ENCODE data around the gene PHETA1.
A peak's percentile ranks its signal among the peaks of the same experiment; 100 is the strongest.
"Not testable (repeated sequence)": the region's sequence is repeated elsewhere in the genome, so short reads cannot be mapped to it uniquely, and the experiment has no call there.

PHETA1 gene

GRCh38 chr12:111349748-111350520 lies 19.0 kb downstream of the PHETA1 start:
- DNase-seq (ENCODE audit: low read depth): no peak

- DNase-seq (ENCODE audit: low read depth): no peak
Measured at GRCh38 chr12:111349101-111349747, 19.7 kb downstream of the PHETA1 start.

- DNase-seq (ENCODE audit: low read depth): no peak
Measured at GRCh38 chr12:111347891-111348644, 20.8 kb downstream of the PHETA1 start.

GRCh38 chr12:111344254-111344875 lies 24.5 kb downstream of the PHETA1 start:
- no peak for DNase-seq (ENCODE audit: low read depth)

GRCh38 chr12:111343181-111343580 lies 25.7 kb downstream of the PHETA1 start:
- no peak for DNase-seq (ENCODE audit: low read depth)

- DNase-seq (ENCODE audit: low read depth): no peak
Measured at GRCh38 chr12:111342376-111342775, 26.5 kb downstream of the PHETA1 start.

GRCh38 chr12:111341426-111342065 lies 27.3 kb downstream of the PHETA1 start:
- DNase-seq (ENCODE audit: low read depth): no peak

GRCh38 chr12:111340680-111341079 lies 28.2 kb downstream of the PHETA1 start:
- DNase-seq (ENCODE audit: low read depth): not testable (repeated sequence)

GRCh38 chr12:111340231-111340630 lies 28.7 kb downstream of the PHETA1 start:
- no peak for DNase-seq (ENCODE audit: low read depth)

- DNase-seq (ENCODE audit: low read depth): no peak
Measured at GRCh38 chr12:111339321-111339938, 29.5 kb downstream of the PHETA1 start.

- no peak for DNase-seq (ENCODE audit: low read depth)
Measured at GRCh38 chr12:111338096-111338495, 30.8 kb downstream of the PHETA1 start.

GRCh38 chr12:111337371-111337770 lies 31.5 kb downstream of the PHETA1 start:
- DNase-seq (ENCODE audit: low read depth): no peak

GRCh38 chr12:111336411-111336810 lies 32.5 kb downstream of the PHETA1 start:
- not testable (repeated sequence) for DNase-seq (ENCODE audit: low read depth)

- no peak for DNase-seq (ENCODE audit: low read depth)
Measured at GRCh38 chr12:111335811-111336210, 33.1 kb downstream of the PHETA1 start.

- not testable (repeated sequence) for DNase-seq (ENCODE audit: low read depth)
Measured at GRCh38 chr12:111335301-111335700, 33.6 kb downstream of the PHETA1 start.

GRCh38 chr12:111334393-111334915 lies 34.4 kb downstream of the PHETA1 start:
- no peak for DNase-seq (ENCODE audit: low read depth)

- DNase-seq (ENCODE audit: low read depth): peak; percentile 17
Measured at GRCh38 chr12:111330800-111331752, 37.8 kb downstream of the PHETA1 start.

- DNase-seq (ENCODE audit: low read depth): no peak
Measured at GRCh38 chr12:111328138-111328537, 40.8 kb downstream of the PHETA1 start.

- DNase-seq (ENCODE audit: low read depth): no peak
Measured at GRCh38 chr12:111327474-111327873, 41.4 kb downstream of the PHETA1 start.
